HEK293 (cell line): ENCODE data around the gene TTC27.

Source experiments
- CTCF ChIA-PET: fragments of 350-600 bp; formaldehyde crosslinking; extraction: SDS; loops from one replicate; lab custom pipeline; 2021; ENCODE audit warnings: antibody characterized with exemption; lab: Yijun Ruan, JAX
- POLR2A ChIA-PET: fragments of 300-600 bp; formaldehyde crosslinking; extraction: SDS; loops from one replicate; lab custom pipeline; 2020; ENCODE audit warnings: antibody characterized with exemption, inconsistent platforms; lab: Yijun Ruan, JAX
- H3K27ac ChIP-seq: fragments of 200-500 bp; sonication (Bioruptor generic); 2 replicates; pipeline ENCODE4 v1.5.1; 2014; ENCODE audit warnings: low read depth, low read length, control low read depth, inconsistent platforms; ENCODE audit errors: extremely low read depth
- H3K36me3 ChIP-seq, 2 experiments: fragments of 200-500 bp in 1 of 2; sonication (Bioruptor generic) in 1 of 2; 1 replicate in 1 of 2; 2 replicates in 1 of 2; pipeline ENCODE4 v1.5.1; 2014 to 2017; ENCODE audit warnings: inconsistent platforms in 2 of 2, low read length in 2 of 2; ENCODE audit not compliant: control insufficient read depth in 2 of 2, insufficient read depth in 1 of 2
- H3K4me1 ChIP-seq: fragments of 200-500 bp; sonication (Bioruptor generic); 2 replicates; pipeline ENCODE4 v1.5.1; 2014; ENCODE audit warnings: mild to moderate bottlenecking, low read length, inconsistent platforms; ENCODE audit not compliant: control insufficient read depth, insufficient read depth
- H3K4me3 ChIP-seq: 2 replicates; pipeline ENCODE4 v1.5.1; 2011; ENCODE audit warnings: low read depth, mild to moderate bottlenecking, control low read depth, low read length, moderate library complexity
- H3K9me3 ChIP-seq: fragments of 200-500 bp; sonication (Bioruptor generic); 2 replicates; pipeline ENCODE4 v1.5.1; 2014; ENCODE audit warnings: low read depth, low read length, inconsistent platforms; ENCODE audit not compliant: control insufficient read depth, insufficient read depth
- FEZF1 ChIP-seq: fragments of 450-650 bp; formaldehyde crosslinking; IDR thresholded peaks from 2 replicates; pipeline ENCODE4 v1.5.1; 2016; ENCODE audit warnings: missing biosample characterization, missing genetic modification characterization
- KLF10 ChIP-seq: fragments of 450-650 bp; IDR thresholded peaks from 2 replicates; pipeline ENCODE4 v1.5.1; 2018; ENCODE audit warnings: missing biosample characterization, mild to moderate bottlenecking, missing genetic modification characterization
- SETDB1 ChIP-seq: IDR thresholded peaks from one replicate; pipeline ENCODE4 v1.6.1; 2017; ENCODE audit warnings: mild to moderate bottlenecking, low read length, moderate library complexity, mixed read lengths; ENCODE audit not compliant: insufficient read length
- SP3 ChIP-seq: fragments of 450-650 bp; formaldehyde crosslinking; IDR thresholded peaks from 2 replicates; pipeline ENCODE4 v1.5.1; 2016; ENCODE audit warnings: missing biosample characterization, missing genetic modification characterization
- WT1 ChIP-seq: fragments of 450-650 bp; formaldehyde crosslinking; IDR thresholded peaks from 2 replicates; pipeline ENCODE4 v1.5.1; 2016; ENCODE audit warnings: missing biosample characterization, missing genetic modification characterization
- ZBTB10 ChIP-seq: fragments of 450-650 bp; formaldehyde crosslinking; IDR thresholded peaks from 2 replicates; pipeline ENCODE4 v1.5.1; 2016; ENCODE audit warnings: missing biosample characterization, missing genetic modification characterization
- ZBTB49 ChIP-seq: fragments of 450-650 bp; formaldehyde crosslinking; IDR thresholded peaks from 2 replicates; pipeline ENCODE4 v1.5.1; 2016; ENCODE audit warnings: missing biosample characterization, missing genetic modification characterization, low read depth
- ZNF221 ChIP-seq: fragments of 450-650 bp; formaldehyde crosslinking; IDR thresholded peaks from 2 replicates; pipeline ENCODE4 v1.5.1; 2017; ENCODE audit warnings: missing biosample characterization, missing genetic modification characterization, borderline replicate concordance
- ZNF302 ChIP-seq: fragments of 450-650 bp; formaldehyde crosslinking; IDR thresholded peaks from 2 replicates; pipeline ENCODE4 v1.5.1; 2016; ENCODE audit warnings: missing biosample characterization, missing genetic modification characterization, low read depth
- ZNF350 ChIP-seq: fragments of 450-650 bp; formaldehyde crosslinking; IDR thresholded peaks from 2 replicates; pipeline ENCODE4 v1.5.0; 2017; ENCODE audit warnings: missing biosample characterization, mild to moderate bottlenecking, missing genetic modification characterization
- ZNF37A ChIP-seq: fragments of 450-650 bp; IDR thresholded peaks from 2 replicates; pipeline ENCODE4 v1.5.1; 2018; ENCODE audit warnings: missing biosample characterization, missing genetic modification characterization
- ZNF416 ChIP-seq: fragments of 450-650 bp; formaldehyde crosslinking; IDR thresholded peaks from 2 replicates; pipeline ENCODE4 v1.5.1; 2016; ENCODE audit warnings: missing biosample characterization, missing genetic modification characterization
- ZNF433 ChIP-seq: fragments of 450-650 bp; formaldehyde crosslinking; IDR thresholded peaks from 2 replicates; pipeline ENCODE4 v1.5.1; 2016; ENCODE audit warnings: missing biosample characterization, missing genetic modification characterization, low read depth
- ZNF449 ChIP-seq: fragments of 450-650 bp; formaldehyde crosslinking; IDR thresholded peaks from 2 replicates; pipeline ENCODE4 v1.5.1; 2017; ENCODE audit warnings: missing biosample characterization, mild to moderate bottlenecking, missing genetic modification characterization, moderate library complexity
- ZNF521 ChIP-seq: fragments of 450-650 bp; formaldehyde crosslinking; IDR thresholded peaks from 2 replicates; pipeline ENCODE4 v1.5.1; 2017; ENCODE audit warnings: missing biosample characterization, mild to moderate bottlenecking, missing genetic modification characterization
- ZNF560 ChIP-seq: fragments of 450-650 bp; formaldehyde crosslinking; IDR thresholded peaks from 2 replicates; pipeline ENCODE4 v1.5.1; 2017; ENCODE audit warnings: missing biosample characterization, missing genetic modification characterization, borderline replicate concordance
- ZNF561 ChIP-seq: fragments of 450-650 bp; IDR thresholded peaks from 2 replicates; pipeline ENCODE4 v1.5.1; 2018; ENCODE audit warnings: missing biosample characterization, missing genetic modification characterization, borderline replicate concordance
- ZNF660 ChIP-seq: fragments of 450-650 bp; IDR thresholded peaks from 2 replicates; pipeline ENCODE4 v1.5.1; 2018; ENCODE audit warnings: missing biosample characterization, mild to moderate bottlenecking, missing genetic modification characterization
- ZNF747 ChIP-seq: fragments of 450-650 bp; formaldehyde crosslinking; IDR thresholded peaks from 2 replicates; pipeline ENCODE4 v1.5.1; 2016; ENCODE audit warnings: missing biosample characterization, missing genetic modification characterization
- ZSCAN18 ChIP-seq: fragments of 450-650 bp; formaldehyde crosslinking; IDR thresholded peaks from 2 replicates; pipeline ENCODE4 v1.5.1; 2016; ENCODE audit warnings: missing biosample characterization, missing genetic modification characterization

Gene TTC27

GRCh38 chr2:32683520-32684086 is 55.8 kb downstream of the TTC27 start:
- CTCF ChIA-PET: no interaction called here
- TF ChIP-seq KLF10 (tag by site-specific recombination) (no peak), ZNF521 (tag by site-specific recombination) (no peak), ZNF660 (tag by site-specific recombination) (no peak), ZNF37A (tag by site-specific recombination) (no peak), ZNF449 (tag by site-specific recombination) (no peak), ZNF416 (tag by site-specific recombination) (no peak), FEZF1 (tag by site-specific recombination) (no peak), ZBTB10 (tag by site-specific recombination) (no peak), ZNF561 (tag by site-specific recombination) (no peak), ZBTB49 (tag by site-specific recombination) (no peak), WT1 (tag by site-specific recombination) (no peak), SETDB1 (no peak), ZNF221 (tag by site-specific recombination) (no peak), ZNF433 (tag by site-specific recombination) (no peak), ZNF302 (tag by site-specific recombination) (no peak), ZNF747 (no peak), ZSCAN18 (tag by site-specific recombination) (no peak), ZNF560 (no peak), ZNF350 (tag by site-specific recombination) (no peak), SP3 (no peak)
- POLR2A ChIA-PET: no interaction called here
- Histone ChIP-seq H3K36me3 (no peaks in the 10 kb centered on the region; a peak in 1 of 3 replicates), H3K9me3 (no peaks in the 10 kb centered on the region), H3K27ac (no peak overlapping the region), H3K4me3 (no peak overlapping the region), H3K4me1 (no peaks in the 10 kb centered on the region)
